H9 (cell line): ENCODE data around the gene CDKN2D. TPM values are rescaled to one million over a fixed set of nuclear protein-coding genes. Genes with fewer than 3 reads are reported as not detected.

Experiments used
- DNase-seq: peaks from one replicate; pipeline ENCODE4 v3.0.0-alpha.2; 2017
- H2AFZ ChIP-seq: one replicate; pipeline ENCODE4 v1.6.1; 2013; ENCODE audit warnings: mild to moderate bottlenecking, low read length, control low read depth, moderate library complexity
- H2AK5ac ChIP-seq: 2 replicates; pipeline ENCODE4 v1.6.1; 2013; ENCODE audit warnings: low read length, control low read depth, mixed read lengths; ENCODE audit not compliant: insufficient read length
- H2BK120ac ChIP-seq: one replicate; pipeline ENCODE4 v1.6.1; 2013; ENCODE audit warnings: low read depth, mild to moderate bottlenecking, low read length, control low read depth, inconsistent platforms; ENCODE audit not compliant: poor library complexity, severe bottlenecking
- H2BK12ac ChIP-seq: 2 replicates; pipeline ENCODE4 v1.6.1; 2013; ENCODE audit warnings: low read length, control low read depth, mixed read lengths, low read depth; ENCODE audit not compliant: insufficient read length
- H2BK15ac ChIP-seq: 2 replicates; pipeline ENCODE4 v1.6.1; 2013; ENCODE audit warnings: low read depth, low read length, control low read depth
- H2BK20ac ChIP-seq: one replicate; pipeline ENCODE4 v1.6.1; 2013; ENCODE audit warnings: low read depth, mild to moderate bottlenecking, low read length, control low read depth, inconsistent platforms; ENCODE audit not compliant: poor library complexity, severe bottlenecking
- H2BK5ac ChIP-seq: 2 replicates; pipeline ENCODE4 v1.6.1; 2013; ENCODE audit warnings: low read length, control low read depth, mixed read lengths; ENCODE audit not compliant: insufficient read length
- H3K14ac ChIP-seq: 2 replicates; pipeline ENCODE4 v1.6.1; 2013; ENCODE audit warnings: low read length, control low read depth; ENCODE audit not compliant: insufficient read depth
- H3K18ac ChIP-seq: 2 replicates; pipeline ENCODE4 v1.6.1; 2013; ENCODE audit warnings: low read depth, mild to moderate bottlenecking, mixed read lengths, low read length, control low read depth; ENCODE audit not compliant: insufficient read length
- H3K23ac ChIP-seq: 2 replicates; pipeline ENCODE4 v1.6.1; 2013; ENCODE audit warnings: low read length, control low read depth, mixed read lengths, low read depth; ENCODE audit not compliant: insufficient read length
- H3K23me2 ChIP-seq: 2 replicates; pipeline ENCODE4 v1.6.1; 2013; ENCODE audit warnings: low read depth, mild to moderate bottlenecking, mixed read lengths, low read length, control low read depth; ENCODE audit not compliant: insufficient read length, poor library complexity, severe bottlenecking
- H3K27ac ChIP-seq: 2 replicates; pipeline ENCODE4 v1.5.1; 2013; ENCODE audit warnings: low read length, control low read depth, mixed read lengths, low read depth; ENCODE audit not compliant: insufficient read length
- H3K27me3 ChIP-seq: 2 replicates; pipeline ENCODE4 v1.6.1; 2013; ENCODE audit warnings: low read length, control low read depth, inconsistent platforms; ENCODE audit not compliant: insufficient read depth
- H3K4ac ChIP-seq: 2 replicates; pipeline ENCODE4 v1.6.1; 2013; ENCODE audit warnings: low read depth, mild to moderate bottlenecking, control low read depth, inconsistent platforms, low read length, moderate library complexity
- H3K4me1 ChIP-seq: 2 replicates; pipeline ENCODE4 v1.6.1; 2013; ENCODE audit warnings: low read length, control low read depth, inconsistent platforms; ENCODE audit not compliant: insufficient read depth
- H3K4me2 ChIP-seq: 2 replicates; pipeline ENCODE4 v1.6.1; 2013; ENCODE audit warnings: low read length, control low read depth, mixed read lengths; ENCODE audit not compliant: insufficient read length, insufficient read depth
- H3K56ac ChIP-seq: 2 replicates; pipeline ENCODE4 v1.6.1; 2013; ENCODE audit warnings: low read depth, mild to moderate bottlenecking, mixed read lengths, low read length, control low read depth; ENCODE audit not compliant: insufficient read length
- H3K79me1 ChIP-seq: 2 replicates; pipeline ENCODE4 v1.6.1; 2013; ENCODE audit warnings: low read depth, mild to moderate bottlenecking, moderate library complexity, low read length, control low read depth, inconsistent platforms; ENCODE audit not compliant: insufficient read depth, poor library complexity, severe bottlenecking
- H3K79me2 ChIP-seq: 2 replicates; pipeline ENCODE4 v1.6.1; 2013; ENCODE audit warnings: low read length, control low read depth, inconsistent platforms; ENCODE audit not compliant: insufficient read depth
- H3K9ac ChIP-seq: 2 replicates; pipeline ENCODE4 v1.6.1; 2013; ENCODE audit warnings: low read length, control low read depth, mixed read lengths; ENCODE audit not compliant: insufficient read length; ENCODE audit errors: extremely low read depth
- H3K9me3 ChIP-seq: one replicate; pipeline ENCODE4 v1.6.1; 2013; ENCODE audit warnings: low read depth, low read length, inconsistent platforms; ENCODE audit not compliant: control insufficient read depth
- H3T11ph ChIP-seq: one replicate; pipeline ENCODE4 v1.6.1; 2013; ENCODE audit warnings: mild to moderate bottlenecking, low read length, control low read depth, inconsistent platforms
- H4K20me1 ChIP-seq: one replicate; pipeline ENCODE4 v1.6.1; 2013; ENCODE audit not compliant: control insufficient read depth, insufficient read length, insufficient read depth
- H4K5ac ChIP-seq: 2 replicates; pipeline ENCODE4 v1.6.1; 2013; ENCODE audit warnings: low read depth, mild to moderate bottlenecking, mixed read lengths, low read length, control low read depth; ENCODE audit not compliant: insufficient read length
- H4K8ac ChIP-seq: replicated peaks from 2 replicates; pipeline ENCODE4 v1.6.1; 2013; ENCODE audit warnings: low read length, control low read depth, mixed read lengths, low read depth; ENCODE audit not compliant: insufficient read length
- H4K91ac ChIP-seq: 2 replicates; pipeline ENCODE4 v1.6.1; 2013; ENCODE audit warnings: low read depth, mild to moderate bottlenecking, moderate library complexity, mixed read lengths, low read length, control low read depth; ENCODE audit not compliant: insufficient read length
- H3K27ac Mint-ChIP-seq, 3 experiments: 2 replicates in 2 of 3; 3 replicates in 1 of 3; pipeline ENCODE4 v1.8.0; 2020 to 2021; ENCODE audit warnings: mixed read lengths in 3 of 3, mild to moderate bottlenecking in 1 of 3, moderate library complexity in 1 of 3
- H3K27me3 Mint-ChIP-seq: 2 replicates; pipeline ENCODE4 v1.8.0; 2021; ENCODE audit warnings: low read depth, mild to moderate bottlenecking, moderate library complexity, mixed read lengths
- H3K36me3 Mint-ChIP-seq, 3 experiments: 2 replicates in 2 of 3; 3 replicates in 1 of 3; pipeline ENCODE4 v1.8.0; 2020 to 2021; ENCODE audit warnings: low read depth in 3 of 3, mixed read lengths in 3 of 3; ENCODE audit not compliant: insufficient read depth in 1 of 3
- H3K4me1 Mint-ChIP-seq, 2 experiments: 2 replicates each; pipeline ENCODE4 v1.8.0; 2020; ENCODE audit warnings: mixed read lengths in 2 of 2
- H3K4me3 Mint-ChIP-seq, 2 experiments: 2 replicates in 1 of 2; 3 replicates in 1 of 2; pipeline ENCODE4 v1.8.0; 2020 to 2021; ENCODE audit warnings: mild to moderate bottlenecking in 2 of 2, mixed read lengths in 2 of 2, moderate library complexity in 1 of 2
- H3K9me3 Mint-ChIP-seq, 2 experiments: 2 replicates in 1 of 2; 3 replicates in 1 of 2; pipeline ENCODE4 v1.8.0; 2020; ENCODE audit warnings: mild to moderate bottlenecking in 2 of 2, mixed read lengths in 2 of 2, moderate library complexity in 1 of 2
- CTCF ChIP-seq: fragments of 200-600 bp; sonication (generic); conservative IDR thresholded peaks from 3 replicates; pipeline ENCODE4 v1.8.0; 2021; ENCODE audit warnings: antibody characterized with exemption, mild to moderate bottlenecking
- WGBS: extraction: QIAGEN DNeasy Blood & Tissue Kit; methylation state at CpG from one replicate; pipeline ENCODE4 v1.1.7; 2013; ENCODE audit warnings: missing lambda C conversion rate, low lambda C conversion rate, mixed read lengths; ENCODE audit not compliant: insufficient read length; ENCODE audit errors: extremely low coverage; 5-methylcytosine and 5-hydroxymethylcytosine counted together
- total RNA-seq: library from RNA; stranded (reverse); gene quantifications from 2 replicates; pipeline ENCODE4 v1.2.1, GENCODE V29; 2021

The CDKN2D gene
- total RNA-seq, 1 experiment from 2014 or later: 2.8 TPM

DNA sequence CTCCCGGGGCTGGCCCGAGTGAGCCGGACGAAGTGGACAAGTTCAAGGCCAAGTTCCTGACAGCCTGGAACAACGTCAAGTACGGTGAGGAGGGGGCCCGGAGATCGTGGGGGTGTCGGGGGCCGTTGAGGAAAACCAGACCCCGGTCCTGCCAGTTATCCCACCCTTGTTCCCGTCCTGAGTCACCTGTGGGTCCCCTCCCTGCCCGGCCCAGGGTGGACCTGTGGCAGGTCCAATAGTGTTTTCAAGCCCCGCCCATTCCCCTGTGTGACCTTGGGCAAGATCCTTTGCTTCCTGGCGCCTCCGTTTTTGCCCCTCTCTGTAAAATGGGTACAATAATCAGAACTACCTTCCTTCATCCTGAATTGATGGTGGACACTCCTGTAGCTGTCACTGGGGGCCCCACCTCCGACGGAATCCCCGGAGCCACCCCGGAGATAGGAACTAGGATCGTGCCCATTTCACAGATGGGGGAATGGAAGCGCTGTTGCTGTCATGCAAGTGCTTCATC is 24.5 kb downstream of the CDKN2D start:
- peak overlapping the region; percentile 89 for H3K4me3 Mint-ChIP-seq
- Histone ChIP-seq H3K18ac (no peak overlapping the region), H3K4ac (no peak overlapping the region), H4K20me1 (no peaks in the 10 kb centered on the region), H2BK15ac (no peak overlapping the region), H2BK20ac (no peak overlapping the region), H4K91ac (no peak overlapping the region), H3K4me2 (peak overlapping the region; percentile 53), H4K5ac (no peak overlapping the region), H3K79me2 (no peaks in the 10 kb centered on the region), H3K9ac (peak overlapping the region; percentile 12), H3K23ac (no peak overlapping the region), H2AK5ac (no peak overlapping the region), H4K8ac (no peak overlapping the region), H3K14ac (no peak overlapping the region), H2BK5ac (no peak overlapping the region), H3K23me2 (no peaks in the 10 kb centered on the region), H3K27me3 (no peaks in the 10 kb centered on the region), H2BK120ac (no peak overlapping the region), H2AFZ (no peak overlapping the region), H3K9me3 (no peaks in the 10 kb centered on the region), H3K4me1 (no peaks in the 10 kb centered on the region), H2BK12ac (no peak overlapping the region), H3T11ph (no peak overlapping the region), H3K56ac (no peak overlapping the region), H3K27ac (no peak overlapping the region), H3K79me1 (no peaks in the 10 kb centered on the region)
- DNase-seq: no peak
- TF ChIP-seq CTCF: no peak
- H3K9me3 Mint-ChIP-seq: no peaks in the 10 kb centered on the region
- H3K4me1 Mint-ChIP-seq: peaks cover 4 to 12% of the 10 kb centered on the region in 2 experiments
- H3K27ac Mint-ChIP-seq: peak overlapping the region in 2 of 3 experiments; percentile 88 to 91; a peak in 4 of 7 replicates
- H3K36me3 Mint-ChIP-seq: peaks cover 10 to 21% (median 21%) of the 10 kb centered on the region in 3 experiments; a peak in 6 of 7 replicates
- H3K27me3 Mint-ChIP-seq: peaks cover 2% of the 10 kb centered on the region; the same call in 1 of the 2 replicates
- WGBS: no CpG with 5 or more reads among the region's 22 CpGs
